Iris pigment epithelial cell (primary cell): ENCODE results near the gene CHST15.

Experiments used
- DNase-seq: peaks from one replicate; pipeline ENCODE4 v3.0.0-alpha.2; 2011; ENCODE audit warnings: low read depth

Gene CHST15

DNA sequence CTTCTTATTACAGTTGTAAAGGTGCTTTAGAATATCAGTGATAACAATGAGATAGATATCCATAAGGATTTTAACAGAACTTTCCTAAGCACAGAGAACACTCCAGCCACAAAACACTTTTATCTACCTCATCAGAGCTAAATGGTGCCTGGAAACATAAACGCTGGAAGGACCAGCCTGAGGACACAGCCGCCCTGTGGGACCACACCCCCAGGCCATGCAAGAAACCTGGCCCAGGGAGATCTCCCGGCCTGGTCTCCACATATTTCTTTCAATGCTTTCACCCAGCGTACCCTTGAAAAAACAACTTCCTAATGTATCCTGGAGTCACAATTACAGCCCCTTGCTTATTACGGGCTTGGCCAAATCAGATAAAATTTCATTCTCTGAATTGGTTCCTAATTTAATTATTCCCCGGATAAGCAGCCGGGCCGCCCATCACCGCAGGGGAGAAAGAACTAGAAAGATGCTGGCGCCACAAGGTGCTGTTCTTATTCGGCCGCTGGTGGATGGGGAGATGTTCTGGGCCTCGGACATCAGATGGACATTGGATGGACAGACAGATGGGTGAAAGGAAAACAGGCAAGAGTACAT, 11.8 kb downstream of the CHST15 start:
- no peak for DNase-seq

- no peak for DNase-seq
These were observed 13.5 kb downstream of the CHST15 start for GRCh38 chr10:124079864-124080263.

GRCh38 chr10:124078714-124079113, 14.7 kb downstream of the CHST15 start:
- DNase-seq, result no peak

DNA sequence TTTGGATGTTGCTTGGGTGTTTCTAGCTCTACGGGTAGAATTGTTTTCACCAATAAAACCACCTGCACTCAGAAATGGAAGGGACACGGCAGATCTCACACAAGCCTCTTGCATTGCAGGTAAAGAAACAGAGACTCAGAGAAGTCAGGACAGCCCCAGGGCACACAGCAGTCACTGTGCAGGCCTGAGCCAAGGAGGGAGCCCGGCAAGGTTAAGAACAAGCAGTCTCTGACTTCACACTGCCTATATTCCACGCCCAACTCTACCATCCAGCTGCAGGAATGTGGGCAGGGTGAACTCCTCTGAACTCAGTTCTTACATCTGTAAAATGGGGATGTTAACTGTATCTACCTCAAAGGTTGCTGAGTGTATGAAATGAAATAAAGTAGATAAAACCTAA, 15.4 kb downstream of the CHST15 start:
- DNase-seq, result no peak

DNA sequence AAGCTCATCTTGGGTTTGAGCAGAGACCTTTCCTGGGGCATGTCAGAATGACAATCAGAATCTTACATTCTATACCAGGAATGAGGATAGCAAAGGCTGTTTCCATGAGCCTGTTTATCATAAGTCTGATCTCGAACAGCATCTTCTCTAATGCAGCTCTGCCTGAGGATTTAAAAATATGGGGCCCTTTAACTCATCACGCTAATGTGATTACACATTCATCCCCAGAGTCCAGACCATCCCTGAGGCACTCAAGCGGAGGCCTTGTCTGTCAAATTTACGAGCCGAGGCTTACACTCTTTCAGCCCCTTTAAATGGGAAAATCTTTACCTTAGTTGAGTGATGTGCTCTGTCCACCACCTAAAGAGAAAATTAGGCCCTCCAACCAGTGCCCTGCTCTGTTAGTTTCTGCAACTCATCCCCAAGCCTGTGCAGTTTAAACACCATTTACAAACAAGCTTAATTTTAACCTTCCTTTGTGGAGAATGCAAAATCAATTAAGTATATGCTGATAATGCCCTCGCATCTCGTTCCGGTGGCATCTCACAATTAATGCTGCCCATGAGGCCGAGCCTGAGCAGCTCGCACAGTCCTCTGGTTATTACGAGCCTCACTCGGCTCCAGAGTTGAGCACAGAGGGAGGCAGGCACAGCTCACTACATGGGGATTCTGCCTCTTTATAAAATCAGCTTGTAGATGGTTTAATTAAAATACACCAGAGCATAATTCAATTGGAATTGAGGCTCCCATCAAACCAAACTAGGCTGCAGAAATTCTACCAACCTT, 16.0 kb downstream of the CHST15 start:
- no peak for DNase-seq

DNA sequence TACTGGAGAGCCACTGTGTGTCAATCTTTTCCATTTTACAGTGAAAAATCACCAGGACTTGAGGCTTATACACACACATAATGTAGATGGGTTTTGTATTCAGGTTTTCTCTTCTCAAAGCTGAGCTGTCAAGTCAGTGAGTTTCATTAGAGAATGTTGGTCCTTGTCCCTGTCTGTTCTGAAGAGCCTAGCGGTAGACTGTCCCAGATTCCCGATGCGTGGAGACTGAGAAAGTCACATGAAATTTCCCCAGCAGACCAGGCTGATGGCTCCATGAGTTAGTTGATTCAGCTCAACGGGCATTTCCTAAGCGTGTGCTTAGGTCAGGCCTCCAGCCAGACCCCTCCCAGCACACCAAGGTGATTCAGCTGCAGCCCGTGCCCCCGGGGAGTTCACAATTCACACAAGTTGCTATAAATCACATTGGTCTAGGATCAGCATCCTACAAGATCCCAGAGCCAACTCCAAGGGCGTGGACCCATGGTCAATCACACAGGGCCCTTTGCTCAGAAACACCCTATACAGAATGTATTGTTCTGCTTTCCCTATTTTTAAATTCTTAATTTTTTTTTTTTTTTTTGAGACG, 17.2 kb downstream of the CHST15 start:
- no peak for DNase-seq

- DNase-seq, result no peak
These were observed 18.0 kb downstream of the CHST15 start for GRCh38 chr10:124075231-124075955.

DNA sequence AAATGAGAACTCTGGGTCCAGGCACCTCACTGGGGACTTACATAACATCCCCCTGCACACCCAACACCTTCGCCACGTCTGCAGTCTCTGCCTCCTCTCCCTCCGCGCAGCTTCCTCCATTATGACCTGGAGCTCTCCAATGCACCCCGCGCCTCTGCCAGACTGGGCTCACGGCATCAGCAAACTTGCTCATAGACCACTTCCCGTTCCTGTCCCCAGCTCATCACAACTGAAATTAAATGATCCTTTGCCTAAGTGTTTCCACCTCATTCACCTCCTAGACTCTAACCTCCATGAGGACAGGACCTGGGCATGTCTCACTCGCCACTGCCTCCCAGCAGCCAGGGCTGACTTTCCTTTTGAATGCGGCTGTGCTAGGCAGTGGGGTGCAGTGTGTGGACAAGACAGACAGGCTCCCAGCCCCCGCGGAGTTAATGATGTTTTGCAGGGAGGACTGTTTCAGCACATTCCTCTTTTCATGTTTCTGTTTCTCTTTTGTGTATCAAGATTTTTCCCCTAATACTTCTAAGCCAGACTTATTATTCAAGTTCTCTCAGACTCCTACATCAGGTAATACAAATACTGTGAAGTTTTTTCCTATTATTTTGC, 18.8 kb downstream of the CHST15 start:
- DNase-seq, result no peak

DNA sequence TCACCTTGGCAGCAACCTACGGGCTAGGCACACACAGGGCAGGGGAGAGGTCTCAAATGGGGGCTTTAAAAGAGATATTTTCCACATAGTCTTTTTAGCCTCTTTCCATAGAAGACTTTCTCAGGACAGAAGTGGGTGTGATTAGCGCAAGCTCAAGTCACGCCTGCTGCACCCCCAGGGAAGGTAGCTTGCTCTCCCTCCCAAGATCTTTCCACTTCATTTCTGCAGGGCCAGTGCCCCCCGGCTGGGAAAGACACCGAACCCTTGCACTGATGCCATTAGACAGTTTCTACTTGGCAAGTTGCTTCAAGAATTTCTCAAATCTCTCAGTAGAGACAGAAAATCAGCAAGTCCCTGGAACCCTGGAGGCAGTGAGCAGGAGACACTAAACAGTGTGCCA, 19.4 kb downstream of the CHST15 start:
- DNase-seq, result no peak

DNA sequence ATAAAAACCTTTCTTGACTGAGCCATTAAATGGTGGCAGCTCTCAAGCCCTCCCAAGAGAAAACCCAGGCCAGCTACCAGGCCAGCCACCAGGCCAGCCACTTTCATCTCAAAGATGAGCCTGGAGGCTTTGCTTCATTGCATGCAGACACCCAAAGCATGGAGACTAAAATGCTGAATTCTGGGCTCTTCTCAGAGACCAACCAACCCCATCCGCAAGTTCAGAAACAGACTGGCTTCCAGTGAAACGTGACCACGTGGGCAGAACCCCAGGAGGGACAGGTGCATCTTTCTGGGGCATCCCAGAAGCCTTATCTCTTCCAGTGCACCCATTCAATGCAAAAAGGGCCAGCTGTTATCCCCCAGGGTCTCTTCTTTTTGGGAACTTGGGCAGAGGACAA, 20.9 kb downstream of the CHST15 start:
- no peak for DNase-seq

GRCh38 chr10:124072106-124072505, 21.3 kb downstream of the CHST15 start:
- no peak for DNase-seq

- no peak for DNase-seq
These were observed 22.3 kb downstream of the CHST15 start for GRCh38 chr10:124071141-124071540.

- no peak for DNase-seq
These were observed 22.7 kb downstream of the CHST15 start for GRCh38 chr10:124070666-124071065.

DNA sequence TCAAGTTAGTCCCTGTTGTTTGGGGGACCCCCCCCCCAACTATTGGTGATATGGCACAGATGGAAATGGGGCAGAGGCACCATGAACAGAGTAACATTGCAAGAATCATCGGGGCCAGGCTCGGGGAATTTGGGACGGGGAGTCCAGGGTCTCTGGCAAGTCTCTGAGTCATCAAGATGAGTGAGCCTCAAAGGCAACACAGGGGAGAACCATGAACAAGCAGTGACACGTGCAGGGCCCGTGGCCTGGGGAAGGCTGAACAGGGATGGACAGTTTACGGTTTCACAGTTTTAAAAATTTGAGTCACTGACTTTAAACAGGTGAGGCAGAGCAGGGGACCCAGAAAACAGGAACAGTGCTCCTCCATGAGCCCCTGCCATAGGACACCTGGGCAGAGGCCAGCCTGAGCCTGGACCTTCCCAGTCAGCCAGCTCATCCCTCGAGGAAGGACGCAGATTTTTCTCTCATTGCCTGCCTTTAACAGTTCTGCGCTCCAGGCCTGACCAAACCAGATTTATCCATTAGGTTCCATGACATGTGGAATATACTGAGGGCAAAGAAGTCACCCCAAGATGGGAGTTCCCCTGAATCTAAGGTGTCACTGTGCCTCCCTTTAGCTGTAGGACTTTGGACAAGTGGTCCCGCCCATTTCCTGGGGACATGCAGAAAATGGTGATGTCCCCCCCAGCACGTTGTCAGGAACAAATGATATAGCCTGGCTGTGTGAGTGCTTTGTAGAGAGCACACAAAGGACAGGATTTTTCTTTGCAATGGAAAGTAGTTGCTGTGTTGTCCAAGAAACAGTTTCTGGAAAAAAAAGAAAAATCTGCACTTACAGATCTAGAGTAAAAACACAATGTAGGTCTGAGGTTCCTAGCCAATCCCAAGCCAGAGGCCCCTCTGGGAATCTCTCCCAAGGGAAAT, 23.8 kb downstream of the CHST15 start:
- DNase-seq, result no peak

GRCh38 chr10:124068929-124069328, 24.5 kb downstream of the CHST15 start:
- no peak for DNase-seq

DNA sequence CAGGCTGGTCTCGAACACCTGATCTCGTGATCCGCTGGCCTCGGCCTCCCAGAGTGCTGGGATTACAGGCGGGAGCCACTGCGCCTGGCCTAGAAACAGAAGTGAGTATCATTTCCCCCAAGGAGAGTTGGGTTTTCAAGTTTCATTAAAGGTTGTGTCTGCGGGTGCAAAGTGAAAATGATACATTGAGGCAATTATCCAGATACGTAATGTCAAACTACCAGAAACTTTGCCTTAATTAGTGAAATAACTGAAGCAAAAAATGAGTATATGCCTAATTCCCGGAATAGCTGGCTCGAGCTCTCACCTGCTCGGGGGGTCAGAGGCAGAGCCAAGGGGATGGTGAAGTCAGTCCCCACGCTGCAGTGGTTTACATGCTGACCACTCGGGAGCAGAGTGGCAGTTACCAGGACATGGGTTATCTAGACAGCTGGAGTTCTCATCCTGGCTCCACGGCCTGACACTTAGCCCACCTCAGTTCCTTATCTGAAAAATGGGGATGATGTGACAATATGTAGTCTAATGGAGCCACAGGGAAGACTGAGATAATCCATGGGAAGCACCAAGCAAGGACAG, 25.5 kb downstream of the CHST15 start:
- no peak for DNase-seq

DNA sequence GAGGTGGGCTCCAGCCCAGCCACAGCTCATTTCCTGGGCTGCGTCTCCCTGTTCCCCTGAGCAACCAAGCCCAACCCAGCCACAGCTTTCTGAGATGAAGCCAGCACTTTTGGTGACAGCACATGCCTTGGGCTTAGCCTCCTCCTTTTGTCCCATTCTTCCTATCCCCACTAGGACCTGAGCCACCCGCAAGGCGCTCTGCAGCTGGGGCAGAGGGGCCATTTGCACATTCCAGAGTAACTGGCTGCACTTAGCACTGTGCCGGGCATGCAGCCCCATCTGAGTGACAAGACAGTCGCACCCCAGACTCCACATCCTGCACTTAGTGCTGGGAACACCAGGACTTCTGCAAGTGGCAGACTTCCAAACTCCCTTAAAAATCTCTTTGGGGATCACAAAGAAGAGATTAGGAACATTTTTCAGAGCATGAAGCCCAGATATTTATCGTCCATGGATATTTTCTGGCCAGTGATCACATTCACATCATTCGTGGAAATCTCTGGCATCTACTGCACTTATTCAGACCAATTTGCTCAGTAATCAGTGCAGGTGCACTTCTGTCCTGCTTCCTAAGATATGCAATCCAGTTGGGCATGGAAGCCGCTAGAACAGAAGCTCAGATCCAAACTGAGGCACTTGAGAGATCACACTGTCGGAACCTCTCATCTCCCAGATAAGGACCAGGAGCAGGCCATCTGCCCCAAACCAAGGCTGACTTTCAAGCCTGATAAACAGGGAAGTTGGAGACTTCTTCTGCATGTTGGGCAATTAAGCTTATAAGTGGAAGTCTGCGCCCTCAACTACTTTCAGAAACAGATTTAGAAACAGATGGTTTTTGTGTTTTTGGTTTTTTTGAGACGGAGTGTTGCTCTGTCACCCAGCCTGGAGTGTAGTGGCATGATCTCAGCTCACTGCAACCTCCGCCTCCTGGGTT, 26.4 kb downstream of the CHST15 start:
- DNase-seq, result no peak

DNA sequence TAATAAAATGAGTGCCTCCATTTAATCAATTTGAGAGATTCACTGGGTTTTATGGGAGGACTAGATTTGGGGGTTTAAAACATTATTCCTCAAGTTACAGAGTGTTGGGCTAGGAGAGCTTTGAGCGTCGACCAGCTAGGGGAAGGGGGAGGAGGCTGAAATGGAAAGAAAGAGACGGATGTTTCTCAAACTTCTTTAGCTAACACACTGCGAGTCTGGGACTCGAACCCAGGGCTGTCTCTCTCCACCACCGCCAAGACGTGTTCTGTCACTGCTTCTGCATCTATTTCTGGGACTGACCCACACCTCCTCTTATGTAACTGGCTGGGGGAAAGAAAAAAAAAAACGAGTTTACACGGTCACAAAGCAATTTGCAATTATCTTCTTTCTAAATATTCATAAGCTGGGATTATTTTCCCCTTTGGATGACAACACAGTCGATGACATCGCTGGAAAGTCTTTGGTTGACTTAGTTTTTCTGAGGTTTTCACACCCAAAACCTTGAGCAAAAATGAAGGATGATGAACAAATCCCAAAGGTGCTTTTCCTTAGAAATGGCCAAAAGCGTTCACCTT, 27.2 kb downstream of the CHST15 start:
- DNase-seq, result no peak

DNA sequence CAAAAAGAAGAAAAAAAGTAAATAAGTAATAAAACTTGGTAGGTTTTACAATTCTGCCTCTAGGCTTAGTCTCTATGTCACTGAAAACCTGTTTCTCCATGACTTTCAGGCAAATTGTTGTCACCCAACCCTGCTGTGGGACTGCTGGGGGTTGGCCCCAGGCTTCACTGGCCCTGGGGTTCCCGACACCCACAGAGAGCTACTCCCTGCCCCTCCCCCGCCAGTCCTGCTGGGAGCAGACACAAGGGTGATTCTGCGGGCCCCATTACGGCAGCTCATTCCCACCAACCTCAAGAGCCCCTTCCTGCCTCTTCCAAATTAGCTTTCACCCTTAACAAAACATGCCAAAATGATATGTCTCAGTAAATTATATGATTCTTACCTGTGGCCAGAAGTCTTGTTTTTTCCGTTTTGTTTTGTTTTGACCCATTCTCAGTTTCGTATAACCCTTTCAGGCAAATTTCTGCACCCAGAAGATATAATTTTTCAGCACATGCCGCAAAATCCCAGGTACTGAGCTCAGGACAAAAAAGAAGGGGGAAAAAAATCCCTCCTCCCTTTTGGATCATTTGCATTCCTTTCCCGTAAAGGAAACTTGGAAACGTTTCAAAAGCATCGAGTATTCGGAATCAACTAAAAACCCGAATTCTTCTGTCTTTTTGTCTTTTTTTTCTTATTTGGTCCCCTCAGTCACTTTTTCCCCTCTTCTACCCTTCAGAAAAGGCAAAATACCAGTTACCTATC, 27.8 kb downstream of the CHST15 start:
- DNase-seq, result no peak
